NCI-H1694 treated with DMSO at 0.1 percent for 48 hours (cell line): ENCODE measurements around the gene TRIM54.
A peak's percentile ranks its signal among the peaks of the same experiment; 100 is the strongest.
"Not testable (repeated sequence)": the region's sequence is repeated elsewhere in the genome, so short reads cannot be mapped to it uniquely, and the experiment has no call there.

Experiments used
- DNase-seq: peaks from one replicate; lab custom pipeline; 2025; lab: John Stamatoyannopoulos, UW

Gene TRIM54

GRCh38 chr2:27313882-27314645 is 31.8 kb downstream of the TRIM54 start:
- no peak for DNase-seq

DNA sequence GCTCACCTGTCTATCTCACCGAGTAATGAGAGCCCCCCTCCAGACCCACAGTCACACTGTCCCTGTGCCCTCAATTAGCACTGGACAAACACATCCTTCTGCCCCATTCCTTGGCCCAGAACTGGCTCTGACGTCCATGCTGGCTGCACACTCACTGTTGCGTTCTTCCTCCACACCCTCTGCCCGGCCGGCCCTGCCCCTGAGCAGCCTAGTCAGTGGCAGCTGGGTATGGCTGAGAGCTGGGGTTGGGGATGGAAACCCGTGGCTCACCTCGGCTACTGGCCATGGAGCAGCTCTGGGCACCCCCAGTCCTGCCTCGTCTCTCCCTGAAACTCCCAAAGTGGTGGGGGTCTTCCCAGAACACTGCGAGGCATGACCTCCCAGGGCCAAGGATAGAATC is 32.5 kb downstream of the TRIM54 start:
- DNase-seq, result no peak

- DNase-seq, result no peak
Measured at GRCh38 chr2:27315122-27315521, 32.9 kb downstream of the TRIM54 start.

- DNase-seq, result no peak
Measured at GRCh38 chr2:27316655-27317412, 34.6 kb downstream of the TRIM54 start.

- not testable (repeated sequence) for DNase-seq
Measured at GRCh38 chr2:27319839-27320238, 37.6 kb downstream of the TRIM54 start.

GRCh38 chr2:27320958-27321543 is 38.8 kb downstream of the TRIM54 start:
- no peak for DNase-seq

GRCh38 chr2:27322301-27322765 is 40.1 kb downstream of the TRIM54 start:
- DNase-seq, result no peak

DNA sequence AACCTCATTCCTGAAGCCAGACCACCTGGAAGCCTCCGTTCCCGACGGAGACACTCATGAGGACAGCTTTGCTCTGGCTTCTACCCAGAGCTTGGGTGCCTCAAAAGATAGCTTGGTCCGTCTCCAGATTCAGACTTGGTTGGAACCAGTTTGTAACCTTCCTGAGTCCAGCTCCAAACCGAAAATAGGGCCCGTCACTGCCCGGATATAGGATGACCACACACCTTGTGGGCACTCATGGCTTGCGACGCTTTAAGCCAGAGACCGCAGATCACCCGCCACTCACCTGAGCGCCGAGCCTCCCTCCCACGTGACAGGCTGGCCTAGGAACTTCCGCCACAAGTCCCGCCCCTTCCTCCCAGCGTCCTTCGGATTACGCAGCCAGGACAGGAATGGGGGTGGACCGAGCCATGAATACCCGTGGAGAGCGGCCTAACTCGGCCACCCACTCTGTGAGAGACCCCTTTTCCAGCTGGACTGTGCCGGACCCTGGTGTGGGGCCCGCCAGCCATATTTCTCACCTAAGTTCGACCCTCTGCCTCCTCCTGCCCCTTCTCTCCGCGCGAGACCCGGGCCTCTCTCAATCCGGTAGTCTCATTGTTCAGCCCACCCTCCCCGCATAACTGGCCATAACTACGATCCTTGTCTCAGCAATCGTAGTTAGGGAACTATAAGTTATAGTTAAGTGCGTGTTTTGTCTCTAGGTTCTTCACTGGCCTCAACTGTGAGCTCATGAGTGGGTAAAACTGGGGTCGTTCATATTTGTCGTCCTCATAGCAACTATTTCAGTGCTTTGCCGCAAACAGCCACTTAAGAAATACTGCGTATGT is 40.8 kb downstream of the TRIM54 start, which contains the start of gene MPV17:
Gene MPV17 (minus strand): TSS at position 332 of the 830 bp plus-strand sequence. CDS start 580 bp downstream, outside the sequence.
- peak; percentile 81 for DNase-seq

- DNase-seq, result no peak
Measured at GRCh38 chr2:27323596-27324285, 41.5 kb downstream of the TRIM54 start.

GRCh38 chr2:27324720-27325119 is 42.5 kb downstream of the TRIM54 start:
- no peak for DNase-seq

GRCh38 chr2:27335311-27335710 is 53.1 kb downstream of the TRIM54 start:
- no peak for DNase-seq

DNA sequence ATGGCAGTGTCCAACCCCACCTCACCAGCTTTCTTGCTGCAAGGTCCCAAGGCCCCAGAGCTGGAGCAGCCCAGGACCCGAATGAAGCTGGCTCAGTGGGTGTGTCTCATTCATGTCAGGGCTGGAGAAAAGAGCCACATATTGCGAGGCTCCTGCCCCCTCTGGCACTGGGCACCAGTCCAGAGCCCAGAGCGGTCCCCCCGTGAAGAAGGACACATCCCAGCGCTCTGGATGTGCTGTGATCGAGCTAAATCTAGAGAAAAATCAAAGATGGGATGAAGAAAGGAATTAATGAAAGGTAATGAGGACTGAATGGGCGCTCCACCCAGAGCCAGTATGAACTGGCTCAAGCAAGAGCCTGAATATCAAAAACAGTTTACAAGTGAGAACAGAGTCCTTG is 53.9 kb downstream of the TRIM54 start:
- no peak for DNase-seq

DNA sequence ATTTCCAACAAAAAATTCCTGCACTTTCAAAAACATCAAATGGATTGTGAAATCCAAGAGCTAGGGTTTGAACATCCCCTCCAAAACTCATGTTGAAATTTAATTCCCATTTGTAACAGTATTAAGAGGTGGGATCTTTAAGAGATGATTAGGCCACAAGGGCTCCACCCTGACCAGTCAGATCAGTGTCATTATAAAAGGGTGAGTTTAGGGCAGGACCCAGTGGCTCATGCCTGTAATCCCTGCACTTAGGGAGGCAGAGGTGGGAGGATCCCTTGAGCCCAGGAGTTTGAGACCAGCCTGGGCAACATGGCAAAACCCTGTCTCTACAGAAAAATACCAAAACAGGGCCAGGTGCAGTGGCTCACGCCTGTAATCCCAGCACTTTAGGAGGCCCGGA is 65.4 kb downstream of the TRIM54 start:
- no peak for DNase-seq

DNA sequence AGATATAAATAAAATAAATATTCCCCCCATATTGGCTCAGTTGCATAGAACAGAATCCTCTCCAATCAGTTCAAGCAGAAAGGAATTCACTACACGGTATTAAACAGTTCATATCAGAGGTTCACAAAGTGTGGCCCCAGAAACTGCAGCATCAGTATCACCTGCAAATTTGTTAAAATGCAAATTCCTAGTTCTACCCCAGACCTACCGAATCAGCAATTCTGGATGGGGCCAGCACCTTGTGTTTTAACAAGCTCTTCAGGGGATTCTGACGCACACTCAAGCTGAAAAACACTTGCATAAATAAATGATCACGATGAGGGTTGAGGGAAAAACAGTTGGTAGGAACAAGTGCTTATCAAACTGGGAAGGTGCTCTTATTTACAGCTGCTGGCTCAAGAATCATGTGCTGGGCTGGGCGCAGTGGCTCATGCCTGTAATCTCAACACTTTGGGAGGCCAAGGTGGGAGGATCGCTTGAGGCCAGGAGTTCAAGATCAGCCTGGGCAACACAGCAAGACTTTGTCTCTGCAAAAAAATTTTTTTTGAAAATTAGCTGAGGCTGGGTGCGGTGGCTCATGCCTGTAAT is 68.0 kb downstream of the TRIM54 start:
- DNase-seq, result no peak

DNA sequence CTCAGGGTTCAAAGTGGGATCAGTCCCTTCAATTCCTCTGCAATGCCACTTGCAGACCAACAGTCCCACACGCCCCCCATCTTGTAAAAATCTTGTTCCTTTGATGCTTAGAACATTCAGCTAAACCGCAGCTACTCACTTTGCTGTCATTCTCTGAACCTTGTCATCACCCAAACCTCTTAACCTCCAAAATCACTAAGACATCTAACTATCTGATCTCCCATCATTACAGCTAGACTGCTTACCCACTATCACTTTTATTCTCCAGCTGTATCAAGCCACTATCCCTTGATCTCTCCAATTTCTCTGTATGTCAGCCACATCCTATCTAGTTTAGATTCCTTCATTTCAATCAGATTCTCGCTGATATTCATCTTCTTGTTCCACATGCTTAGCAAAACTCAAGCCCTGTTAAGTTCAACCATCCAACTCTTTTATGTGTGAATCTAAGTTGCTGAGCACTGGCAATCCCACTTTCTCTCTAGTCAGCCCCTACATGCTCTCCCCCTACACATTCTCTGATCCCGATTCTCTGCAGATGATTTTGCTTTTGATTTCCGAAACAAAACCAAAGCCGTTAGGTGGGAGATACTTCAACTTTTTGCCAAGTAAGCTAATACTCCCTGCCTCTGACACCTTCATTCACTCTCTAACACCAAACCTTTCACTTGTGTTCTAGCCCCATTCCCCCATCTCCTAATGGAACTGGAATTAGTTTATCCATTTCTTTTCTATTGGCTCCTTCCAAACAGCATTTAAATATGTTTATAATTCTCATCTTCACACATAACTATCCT is 69.8 kb downstream of the TRIM54 start:
- DNase-seq, result no peak

- not testable (repeated sequence) for DNase-seq
Measured at GRCh38 chr2:27353386-27353761, 71.1 kb downstream of the TRIM54 start.

DNA sequence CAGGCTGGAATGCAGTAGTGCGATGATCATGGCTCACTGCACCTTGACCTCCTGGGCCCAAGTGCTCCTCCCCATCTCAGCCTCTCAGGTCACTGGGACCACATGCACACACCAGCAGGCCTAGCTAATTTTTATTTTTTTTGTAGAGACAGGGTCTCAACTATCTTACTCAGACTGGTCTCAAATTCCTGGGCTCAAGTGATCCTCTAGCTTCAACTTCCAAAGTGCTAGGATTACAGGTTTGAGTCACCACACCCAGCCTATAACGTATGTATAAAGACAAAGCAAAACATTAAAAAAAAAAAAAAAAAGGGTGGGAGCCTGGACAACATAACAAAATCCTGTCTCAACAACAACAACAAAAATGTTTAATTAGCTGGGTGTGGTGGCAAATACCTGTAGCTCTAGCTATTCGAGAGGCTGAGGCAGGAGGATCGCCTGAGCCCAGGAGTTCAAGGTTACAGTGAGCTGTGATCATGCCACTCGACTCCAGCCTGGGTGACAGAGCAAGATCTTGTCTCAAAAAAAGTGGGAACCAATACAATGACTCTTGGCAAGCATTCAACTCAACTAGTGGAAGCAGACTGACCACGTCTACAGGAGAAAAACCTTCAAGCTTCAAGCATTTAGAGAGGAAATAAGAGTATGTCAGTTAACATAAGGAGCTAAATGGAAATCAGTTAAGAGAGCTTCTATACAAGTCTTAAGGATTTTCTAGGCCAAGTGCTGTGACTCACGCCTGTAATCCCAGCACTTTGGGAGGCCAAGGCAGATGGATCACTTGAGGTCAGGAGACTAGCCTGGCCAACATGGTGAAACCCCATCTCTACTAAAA is 71.8 kb downstream of the TRIM54 start:
- DNase-seq, result no peak

GRCh38 chr2:27354597-27354927 is 72.3 kb downstream of the TRIM54 start:
- DNase-seq, result no peak

DNA sequence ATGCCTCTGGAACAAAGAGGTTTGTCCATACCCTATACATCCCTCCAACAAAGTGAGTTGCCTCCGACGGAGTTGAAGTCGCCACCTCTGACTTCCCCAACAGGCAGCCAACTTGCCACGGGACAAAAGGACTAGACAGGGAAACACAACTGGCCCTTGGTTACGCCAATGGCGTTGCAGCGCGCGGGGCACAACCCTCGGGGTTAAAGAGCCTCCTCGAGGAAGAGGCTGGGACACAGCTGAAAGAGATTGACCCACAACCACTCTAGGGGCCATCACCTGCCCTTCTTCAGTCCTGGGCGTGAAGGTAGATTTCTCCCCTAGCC is 73.8 kb downstream of the TRIM54 start:
- no peak for DNase-seq
